Fibroblast of lung (primary cell): ENCODE measurements around the gene IGFALS.

Source experiments
- CTCF ChIP-seq, 2 donors: IDR thresholded peaks in 1 of 2; conservative IDR thresholded peaks in 1 of 2; 1 replicate in 1 of 2; 2 replicates in 1 of 2; pipeline ENCODE4 v1.5.1; 2011 to 2012; ENCODE audit warnings: low read length in 2 of 2, control low read depth in 1 of 2, inconsistent platforms in 1 of 2, low read depth in 1 of 2, mild to moderate bottlenecking in 1 of 2
- EZH2 ChIP-seq: IDR thresholded peaks from 2 replicates; pipeline ENCODE4 v1.5.1; 2012; ENCODE audit warnings: low read length, control low read depth, mild to moderate bottlenecking; ENCODE audit errors: missing control alignments

DNA sequence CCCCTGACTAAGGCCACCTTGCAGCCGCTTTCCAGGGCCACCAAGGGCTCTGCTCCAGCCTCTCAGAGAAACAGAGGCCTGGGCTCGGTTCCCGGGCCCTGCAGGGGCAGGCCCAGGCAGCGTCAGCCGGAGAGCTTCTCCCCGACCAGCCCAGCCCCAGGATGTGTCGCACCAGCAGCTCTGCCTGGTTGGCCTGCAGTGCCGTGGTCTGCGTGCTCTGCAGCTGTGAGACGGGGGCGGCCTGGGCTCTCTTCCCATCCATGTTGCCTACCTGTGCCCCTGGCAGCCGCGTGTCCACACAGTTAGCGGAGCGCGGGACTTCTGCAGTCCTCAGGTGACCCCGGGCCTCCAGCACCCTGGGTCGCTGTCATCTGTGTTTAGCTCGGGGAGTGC lies 4.8 kb downstream of the IGFALS start:
- TF ChIP-seq CTCF (conservative IDR thresholded peaks at IDR 0.05 in 1 of 2, IDR thresholded peaks at IDR 0.05 in 1 of 2; ENCODE audit: low read depth in 1 of 2, low read length in 2 of 2) (no peak), EZH2 (no peak)
